Activated CD8-positive, alpha-beta memory T cell treated with anti-CD3 and anti-CD28 coated beads for 1 hour (primary cell): ENCODE measurements around the gene ZNF77.
"Not testable (repeated sequence)": the region's sequence is repeated elsewhere in the genome, so short reads cannot be mapped to it uniquely, and the experiment has no call there.

Experiments
- DNase-seq, 2 donors: peaks; one replicate each; pipeline ENCODE4 v3.0.0-alpha.2; 2020; ENCODE audit warnings: low read depth in 1 of 2; ENCODE audit errors: extremely low read depth in 1 of 2

ZNF77 gene

DNA sequence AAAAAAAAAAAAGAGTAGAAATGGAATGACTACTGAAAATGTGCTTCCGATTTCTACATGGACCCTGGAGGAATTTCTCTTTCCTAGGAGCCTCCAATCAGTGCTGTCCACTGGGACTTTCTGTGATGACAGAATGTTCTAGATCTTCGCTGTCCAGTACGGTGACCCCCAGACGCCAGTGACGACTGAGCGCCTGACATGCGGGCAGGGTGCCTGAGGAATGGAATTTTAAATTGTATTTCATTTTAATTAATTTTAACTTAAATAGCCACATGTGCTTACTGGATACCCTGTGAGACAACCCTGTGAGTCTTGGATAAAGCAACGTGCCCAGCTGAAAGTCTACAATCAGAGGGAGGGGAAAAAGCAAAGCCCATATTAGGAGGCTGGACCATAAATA, 28.5 kb upstream of the ZNF77 start:
- no peak for DNase-seq

DNA sequence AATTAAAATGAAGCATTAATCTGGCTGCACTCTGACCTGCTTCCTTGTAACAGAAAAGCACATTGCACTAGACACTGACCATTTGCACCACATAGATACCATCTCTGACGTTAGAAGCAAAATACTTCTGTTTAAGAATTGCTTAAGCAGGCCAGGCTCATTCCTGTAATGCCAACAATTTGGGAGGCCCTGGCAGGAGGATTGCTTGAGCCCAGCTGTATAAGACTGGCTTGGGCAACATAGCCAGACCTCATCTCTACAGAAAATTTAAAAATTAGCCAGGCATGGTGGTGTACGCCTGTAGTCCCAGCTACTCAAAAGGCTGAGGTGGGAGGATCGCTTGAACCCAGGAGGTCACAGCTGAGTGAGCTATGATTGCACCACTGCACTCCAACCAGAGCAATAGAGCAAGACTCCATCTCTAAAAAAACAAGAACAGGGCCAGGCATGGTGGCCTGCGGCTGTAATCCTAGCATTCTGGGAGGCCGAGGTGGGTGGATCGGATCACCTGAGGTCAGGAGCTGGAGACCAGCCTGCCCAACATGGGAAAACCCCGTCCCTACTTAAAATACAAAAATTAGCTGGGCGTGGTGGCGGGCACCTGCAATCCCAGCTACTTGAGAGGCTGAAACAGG, 25.5 kb upstream of the ZNF77 start:
- no peak for DNase-seq

DNA sequence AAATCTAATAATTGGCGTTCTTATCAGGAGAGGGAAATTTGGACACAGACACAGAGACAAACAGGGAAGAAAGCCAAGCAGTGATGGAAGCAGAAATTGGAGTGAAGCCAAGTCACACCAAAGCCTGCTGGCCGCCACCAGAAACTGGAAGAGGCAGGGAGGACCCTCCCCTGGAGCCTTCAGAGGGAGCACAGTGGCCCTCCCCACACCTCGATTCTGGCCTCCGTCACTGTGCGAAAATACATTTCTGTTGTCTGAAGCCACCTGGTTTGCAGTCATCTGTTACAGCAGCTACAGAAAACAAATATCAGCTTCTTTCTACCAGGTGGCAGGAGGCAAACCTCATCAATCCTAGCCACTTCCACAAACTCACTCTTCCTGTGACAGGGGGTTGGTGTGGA, 24.3 kb upstream of the ZNF77 start:
- no peak for DNase-seq

DNA sequence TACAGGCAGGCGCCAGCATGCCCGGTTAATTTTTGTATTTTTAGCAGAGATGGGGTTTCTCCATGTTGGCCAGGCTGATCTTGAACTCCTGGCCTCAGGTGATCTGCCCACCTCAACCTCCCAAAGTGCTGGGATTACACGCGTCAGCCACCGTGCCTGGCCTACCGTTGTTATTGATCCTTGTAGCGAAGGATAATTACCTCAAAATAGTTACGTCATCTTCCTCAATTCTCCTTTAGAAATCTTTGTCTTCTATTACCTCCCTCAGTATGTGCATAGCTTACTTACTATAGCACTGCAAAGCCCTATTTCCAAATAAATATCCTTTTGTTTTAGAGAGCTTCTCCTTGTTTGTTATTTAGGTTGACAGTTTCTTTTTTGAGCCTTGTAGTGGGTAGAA, 23.2 kb upstream of the ZNF77 start:
- no peak for DNase-seq

DNA sequence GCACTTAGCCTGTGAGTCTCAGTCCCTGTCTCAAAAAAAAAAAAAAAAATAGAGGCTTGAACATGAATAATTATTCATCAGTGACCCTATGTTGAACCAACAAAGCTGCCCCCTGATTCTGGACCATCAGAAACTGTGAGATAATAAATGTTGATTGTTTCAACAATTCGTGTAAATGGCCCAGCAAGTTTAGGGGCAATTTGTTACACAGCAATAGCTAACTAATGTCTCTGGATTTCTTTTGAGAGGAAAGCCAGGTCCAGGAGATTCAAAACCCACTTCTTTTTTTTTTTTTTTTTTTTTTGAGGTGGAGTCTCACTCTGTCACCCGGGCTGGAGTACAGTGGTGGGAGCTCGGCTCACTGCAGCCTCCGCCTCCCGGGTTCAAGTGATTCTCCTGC, 20.1 kb upstream of the ZNF77 start:
- no peak for DNase-seq

DNA sequence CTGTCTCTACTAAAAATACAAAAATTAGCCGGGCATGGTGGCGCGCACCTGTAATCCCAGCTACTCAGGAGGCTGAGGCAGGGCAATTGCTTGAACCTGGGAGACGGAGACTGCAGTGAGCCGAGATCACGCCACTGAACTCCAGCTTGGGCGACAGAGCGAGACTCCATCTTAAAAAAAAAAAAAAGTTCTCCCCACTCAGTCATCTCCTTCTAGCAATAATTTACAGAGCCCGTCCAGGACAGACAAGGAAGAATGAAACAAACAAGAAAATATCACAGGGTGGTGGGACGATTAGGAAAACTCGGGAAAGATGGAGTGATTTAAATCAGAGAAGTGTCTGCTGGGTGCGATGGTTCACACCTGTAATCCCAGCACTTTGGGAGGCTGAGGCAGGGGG, 18.9 kb upstream of the ZNF77 start:
- DNase-seq: not testable (repeated sequence)

DNA sequence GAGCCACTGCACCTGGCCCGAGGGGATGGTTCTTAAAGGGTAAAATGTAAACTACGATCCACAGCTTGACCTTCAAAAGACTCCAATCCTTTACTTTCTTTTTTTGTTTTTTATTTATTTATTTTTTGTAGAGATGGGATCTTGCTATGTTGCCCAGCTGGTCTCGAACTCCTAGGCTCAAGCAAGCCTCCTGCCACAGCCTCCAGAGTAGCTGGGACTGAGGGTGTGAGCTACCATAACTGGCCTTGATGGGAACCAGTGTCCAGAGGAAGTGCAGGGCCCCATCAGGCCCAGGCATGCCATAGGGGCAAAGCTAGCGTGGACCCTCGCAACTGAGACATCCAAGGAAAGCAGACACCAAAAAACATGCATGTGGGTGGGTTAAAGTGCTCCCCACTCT, 18.4 kb upstream of the ZNF77 start:
- DNase-seq: no peak

DNA sequence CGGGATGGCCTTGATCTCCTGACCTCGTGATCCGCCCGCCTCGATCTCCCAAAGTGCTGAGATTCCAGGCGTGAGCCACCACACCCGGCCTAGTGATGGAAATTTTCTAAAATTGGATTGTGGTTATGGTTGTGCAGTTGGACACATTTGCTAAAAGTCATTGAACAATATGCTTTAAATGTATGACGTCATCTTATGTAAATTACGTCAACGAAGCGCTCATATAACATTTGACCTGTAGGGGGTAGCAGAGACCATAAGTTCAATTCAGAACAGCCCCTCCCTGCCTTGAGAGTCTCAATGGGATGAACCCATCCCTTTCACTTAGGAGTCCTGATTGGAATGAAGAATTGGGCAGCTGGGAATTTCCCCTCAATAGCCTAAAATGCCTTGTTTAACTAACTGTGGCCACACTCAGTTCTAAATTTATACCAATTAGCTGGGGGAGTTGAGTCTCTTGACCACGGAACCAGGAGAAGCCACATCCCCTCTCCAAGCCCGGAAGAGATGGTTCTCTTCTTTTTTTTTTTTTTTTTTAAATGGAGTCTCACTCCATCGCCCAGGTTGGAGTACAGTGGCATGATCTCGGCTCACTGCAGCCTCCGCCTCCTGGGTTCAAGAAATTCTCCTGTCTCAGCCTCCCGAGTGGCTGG, 17.4 kb upstream of the ZNF77 start:
- DNase-seq: no peak

DNA sequence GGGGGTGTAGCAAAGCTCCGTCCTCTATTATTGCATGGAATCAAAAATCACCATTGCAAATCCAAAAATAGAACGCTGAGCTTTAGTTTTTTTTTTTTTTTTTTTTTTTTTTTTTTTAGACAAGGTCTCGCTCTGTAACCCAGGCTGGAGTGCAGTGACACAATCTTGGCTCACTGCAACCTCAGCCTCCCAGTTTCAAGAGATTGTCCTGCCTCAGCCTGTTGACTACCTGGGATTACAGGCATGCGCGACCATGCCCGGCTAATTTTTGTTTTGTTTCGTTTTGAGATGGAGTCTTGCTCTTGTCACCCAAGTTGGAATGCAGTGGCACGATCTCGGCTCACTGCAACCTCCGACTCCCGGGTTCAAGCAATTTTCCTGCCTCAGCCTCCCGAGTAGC, 15.3 kb upstream of the ZNF77 start:
- DNase-seq: no peak

DNA sequence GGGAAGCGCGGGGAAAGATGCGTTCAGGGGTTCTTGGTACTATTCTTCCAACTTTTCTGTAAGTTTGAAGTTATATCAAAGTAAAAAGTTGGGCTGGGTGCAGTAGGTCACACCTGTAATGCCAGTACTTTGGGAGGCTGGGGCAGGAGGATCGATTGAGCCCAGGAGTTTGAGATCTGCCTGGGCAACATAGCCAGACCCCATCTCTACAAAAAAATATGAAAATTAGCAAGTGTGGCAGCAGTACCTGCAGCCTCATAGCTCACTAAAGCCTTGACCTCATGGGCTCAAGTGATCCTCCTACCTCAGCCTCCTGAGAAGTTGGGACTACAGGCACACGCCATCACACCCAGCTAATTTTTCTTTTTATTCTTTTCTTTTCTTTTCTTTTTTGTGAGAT, 12.4 kb upstream of the ZNF77 start:
- no peak for DNase-seq

DNA sequence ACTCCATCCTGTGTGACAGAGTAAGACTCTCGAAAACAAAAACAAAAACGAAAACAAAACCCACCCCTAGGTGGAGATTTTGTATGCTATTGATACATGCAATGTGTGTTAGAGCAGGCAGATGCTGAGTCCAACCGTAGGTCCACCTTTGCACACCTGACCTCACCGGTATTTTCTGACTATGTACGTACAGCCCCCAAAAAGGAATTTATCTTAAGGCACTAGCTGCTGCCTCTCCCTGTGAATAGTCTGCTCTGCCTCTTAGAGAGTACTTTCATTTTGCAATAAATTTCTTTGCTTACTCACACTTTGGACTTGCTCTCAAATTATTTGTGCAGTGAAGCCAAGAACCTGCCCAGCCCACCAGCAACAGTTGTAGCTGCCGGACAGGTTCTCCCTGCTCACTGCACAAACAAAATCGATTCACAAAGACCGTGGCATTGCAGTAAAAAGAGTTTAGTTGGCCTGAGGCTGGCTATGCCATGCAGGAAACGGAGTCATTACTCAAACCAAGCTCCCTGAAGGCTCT, 8.2 kb upstream of the ZNF77 start:
- DNase-seq: no peak

DNA sequence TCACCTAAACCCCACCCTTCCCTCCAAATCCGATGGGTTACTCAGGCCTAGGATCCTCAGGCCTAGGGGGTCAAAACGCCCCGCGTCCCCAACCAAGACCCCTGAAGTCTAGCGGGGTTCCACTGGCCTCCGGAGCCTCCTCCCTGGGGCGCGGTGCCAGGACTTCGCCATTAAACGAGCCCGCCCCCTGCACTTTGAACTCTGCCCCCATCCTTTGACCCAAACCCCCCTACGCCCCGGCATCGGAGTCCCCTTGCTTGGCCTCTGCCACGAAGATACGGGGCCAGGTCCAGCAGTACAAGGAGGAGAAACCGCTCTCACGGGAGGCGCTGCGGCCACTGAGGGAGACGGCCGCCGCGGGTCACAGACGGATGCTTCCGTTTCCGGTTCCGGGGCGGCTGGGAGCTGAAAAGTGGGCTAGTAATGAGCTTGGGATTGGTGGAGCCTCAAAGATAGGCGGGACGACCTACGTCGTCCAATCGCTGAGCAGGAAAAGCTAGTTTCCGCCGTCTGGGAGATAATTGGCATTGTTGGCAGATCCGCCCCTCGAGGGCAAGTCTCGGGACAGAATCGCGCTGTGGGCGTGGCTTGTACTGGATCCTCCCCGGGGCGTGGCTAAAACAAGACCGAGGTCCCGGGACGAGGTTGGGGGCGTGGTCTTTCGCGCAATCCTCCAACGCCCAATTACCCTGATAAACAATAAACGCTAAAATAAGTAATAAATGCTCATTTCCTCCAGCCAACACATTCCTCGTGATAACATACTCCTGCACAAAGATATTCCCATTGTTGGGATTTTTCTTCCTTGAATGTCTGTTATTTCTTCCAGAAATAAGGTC, 5.7 kb upstream of the ZNF77 start:
- DNase-seq: peak; percentile 100

DNA sequence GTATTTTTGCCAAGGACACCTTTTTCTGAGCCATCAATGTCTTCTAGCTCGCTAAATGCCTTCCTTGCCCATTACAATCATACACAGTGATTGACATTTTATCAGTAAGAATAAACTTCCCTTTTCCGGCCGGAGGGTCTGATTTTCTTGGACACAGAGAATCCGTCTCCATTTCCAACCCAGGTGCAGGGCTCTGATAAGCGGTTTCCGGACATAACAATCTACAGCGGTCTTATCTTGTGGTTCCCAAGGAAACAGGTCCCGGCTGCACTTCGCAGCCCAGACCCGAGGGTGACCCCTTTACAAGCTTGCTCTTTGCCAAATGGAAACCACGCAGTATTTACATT, 5.1 kb upstream of the ZNF77 start:
- no peak for DNase-seq

DNA sequence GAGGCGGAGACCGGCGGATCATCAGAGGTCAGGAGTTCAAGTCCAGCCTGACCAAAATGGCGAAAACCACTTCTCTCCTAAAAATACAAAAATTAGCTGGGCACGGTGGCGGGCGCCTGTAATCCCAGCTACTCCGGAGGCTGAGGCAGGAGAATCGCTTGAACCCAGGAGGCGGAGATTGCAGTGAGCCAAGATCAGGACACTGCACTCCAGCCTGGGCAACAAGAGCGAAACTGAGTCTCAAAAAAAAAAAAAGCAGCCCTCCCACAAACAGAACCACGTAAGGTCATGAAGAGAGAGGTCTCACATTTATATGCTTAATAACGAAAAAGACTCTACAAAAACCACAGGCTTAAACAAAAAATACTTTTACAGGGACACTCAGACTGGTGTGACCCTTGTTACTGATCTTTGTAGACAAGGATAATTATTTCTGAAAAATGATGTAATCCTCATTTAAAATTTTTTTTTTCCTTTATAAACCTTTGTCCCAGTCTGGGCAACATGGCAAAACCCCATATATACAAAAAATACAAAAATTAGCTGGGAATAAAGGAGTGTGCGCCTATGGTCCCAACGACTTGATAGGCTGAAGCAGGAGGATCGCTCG, 909 bp upstream of the ZNF77 start:
- no peak for DNase-seq

DNA sequence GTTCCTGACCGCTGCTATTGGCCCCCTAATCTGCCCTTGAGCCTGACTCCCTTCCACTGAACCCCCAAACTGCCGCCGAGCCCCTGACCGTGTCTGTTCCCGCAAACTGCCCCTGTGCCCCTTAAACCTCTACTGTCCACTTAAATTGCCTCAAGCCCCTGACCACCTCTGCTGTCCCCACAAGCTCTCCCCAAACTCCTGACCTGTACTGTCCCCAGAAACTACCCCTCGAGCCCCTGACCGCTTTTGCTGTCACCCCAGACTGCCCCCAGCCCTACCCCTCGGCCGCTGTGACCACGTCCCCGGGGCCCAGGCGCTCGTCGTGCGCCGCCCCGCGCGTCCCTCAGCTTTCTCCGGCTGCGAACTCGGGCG, 382 bp downstream of the ZNF77 start:
- DNase-seq: no peak

DNA sequence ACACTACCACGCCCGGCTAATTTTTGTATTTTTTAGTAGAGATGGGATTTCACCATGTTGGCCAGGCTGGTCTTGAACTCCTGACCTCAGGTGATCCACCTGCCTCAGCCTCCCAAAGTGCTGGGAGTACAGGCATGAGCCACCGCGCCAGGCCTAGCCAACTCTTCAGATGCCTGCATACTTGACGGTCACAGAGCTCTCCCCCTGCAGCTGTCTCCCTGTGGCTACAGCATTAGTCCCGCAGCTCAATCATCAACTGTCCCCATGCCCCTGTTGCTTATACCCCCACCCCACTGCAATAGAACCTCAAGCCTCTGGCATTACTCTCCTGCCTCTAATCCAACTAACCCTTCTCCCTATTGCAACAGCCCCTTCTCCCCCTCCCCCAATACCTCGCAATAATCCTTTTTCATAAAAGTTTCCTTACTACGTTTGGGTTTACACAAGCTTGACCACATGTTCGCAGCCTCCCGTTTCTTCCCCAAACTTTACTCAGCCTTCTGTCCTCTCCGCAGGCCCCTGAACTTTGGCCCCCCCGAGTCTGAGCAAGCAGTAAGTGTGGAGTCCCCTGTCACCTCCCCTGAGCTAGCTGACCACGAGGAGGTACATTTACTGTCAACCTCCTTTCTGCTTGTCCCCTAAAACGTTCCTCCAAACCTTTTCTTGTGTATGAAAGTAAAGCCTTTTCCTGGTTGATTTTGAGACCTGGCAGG, 1.7 kb downstream of the ZNF77 start:
- no peak for DNase-seq

DNA sequence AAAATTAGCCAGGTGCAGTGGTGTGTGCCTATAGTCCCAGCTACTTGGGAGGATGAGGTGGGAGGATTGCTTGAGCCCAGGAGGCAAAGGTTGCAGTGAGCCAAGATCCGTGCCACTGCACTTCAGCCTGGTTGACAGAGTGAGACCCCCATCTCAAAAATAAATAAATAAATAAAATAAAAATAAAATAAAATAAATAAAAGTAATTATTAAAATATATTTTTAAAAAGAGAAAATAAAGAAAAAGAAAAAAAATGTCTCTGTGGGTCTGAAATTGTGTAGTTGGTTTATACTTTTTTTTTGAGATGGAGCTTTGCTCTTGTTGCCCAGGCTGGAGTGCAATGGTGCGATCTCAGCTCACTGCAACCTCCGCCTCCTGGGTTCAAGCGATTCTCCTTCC, 8.9 kb downstream of the ZNF77 start:
- DNase-seq: not testable (repeated sequence)

DNA sequence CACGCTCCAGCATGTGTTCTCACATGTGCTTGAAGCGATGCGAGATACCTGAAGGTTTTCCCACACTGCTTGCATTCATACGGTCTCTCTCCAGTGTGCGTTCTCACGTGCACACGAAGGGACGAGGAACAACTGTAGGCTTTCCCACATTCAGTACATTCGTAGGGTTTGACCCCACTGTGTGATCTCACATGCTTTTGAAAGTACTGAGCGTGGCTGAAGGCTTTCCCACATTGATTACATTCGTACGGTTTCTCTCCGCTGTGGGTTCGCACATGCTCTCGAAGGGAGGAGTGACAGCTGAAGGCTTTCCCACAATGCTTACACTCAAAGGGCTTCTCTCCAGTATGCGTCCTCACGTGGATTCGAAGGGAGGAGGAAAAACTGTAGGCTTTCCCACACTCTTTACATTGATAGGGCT, 11.3 kb downstream of the ZNF77 start:
- no peak for DNase-seq

DNA sequence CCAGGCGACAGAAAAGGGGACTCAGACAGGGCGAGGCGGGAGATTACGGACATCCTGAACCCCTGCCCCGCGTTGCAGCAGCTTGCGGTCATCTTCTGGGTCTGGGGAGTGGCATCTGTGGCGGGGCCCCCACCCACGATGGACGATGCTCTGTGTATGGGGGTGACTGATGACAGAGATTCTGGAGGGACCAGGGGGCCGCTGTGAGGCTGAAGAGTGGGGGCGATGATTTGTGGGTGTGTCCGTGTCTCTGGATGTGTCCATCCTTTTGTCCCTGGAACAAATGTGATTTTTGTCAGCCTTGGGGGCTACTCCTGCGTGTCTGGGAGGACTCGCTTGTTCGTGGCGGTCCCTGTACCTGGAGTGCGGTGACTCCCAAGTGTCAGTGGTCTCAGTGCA, 17.7 kb downstream of the ZNF77 start:
- no peak for DNase-seq

DNA sequence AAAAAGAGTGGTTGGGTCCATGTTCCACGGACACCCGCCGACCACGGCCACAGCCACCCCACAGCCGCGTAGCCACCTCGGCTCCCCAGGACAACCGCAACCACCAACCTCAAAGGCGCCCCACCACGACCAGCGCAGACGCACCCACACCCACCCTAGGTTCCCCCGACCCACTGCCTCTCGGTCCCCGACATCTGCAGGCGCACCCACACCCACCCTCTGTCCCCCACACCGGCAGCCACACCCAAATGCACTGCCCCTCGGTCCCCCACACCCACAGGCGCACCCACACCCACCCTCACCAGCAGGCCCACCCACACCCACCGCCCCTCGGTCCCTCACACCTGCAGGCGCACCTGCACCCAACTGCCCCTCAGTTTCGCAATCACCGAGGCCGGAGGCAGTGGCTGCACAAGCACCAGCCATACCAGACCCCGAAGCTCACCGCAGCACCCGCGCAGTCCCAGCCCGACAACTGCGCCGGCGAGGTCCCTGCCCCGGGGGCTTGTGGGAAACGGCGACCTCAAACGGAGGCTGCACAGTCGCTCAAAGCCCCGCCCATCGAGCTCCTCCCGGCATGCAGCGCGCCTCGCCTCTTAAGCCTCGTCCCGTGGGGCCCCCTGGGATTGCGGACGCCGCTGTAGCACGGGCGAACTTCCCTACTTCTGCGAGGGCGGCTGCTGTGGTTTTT, 18.3 kb downstream of the ZNF77 start:
- no peak for DNase-seq
